ENCODE data around the gene ANKRD62. TPM values are rescaled to one million over a fixed set of nuclear protein-coding genes. Genes with fewer than 3 reads are reported as not detected.
"Not testable (repeated sequence)": the region's sequence is repeated elsewhere in the genome, so short reads cannot be mapped to it uniquely, and the experiment has no call there.

ANKRD62 gene
- total and polyA plus RNA-seq, 9 of the 15 experiments (the other 6 are each of a cell fraction or from before 2014, with no cell fraction given), result 0.16 to 1.1 (median 0.45) TPM; not detected in 1

DNA sequence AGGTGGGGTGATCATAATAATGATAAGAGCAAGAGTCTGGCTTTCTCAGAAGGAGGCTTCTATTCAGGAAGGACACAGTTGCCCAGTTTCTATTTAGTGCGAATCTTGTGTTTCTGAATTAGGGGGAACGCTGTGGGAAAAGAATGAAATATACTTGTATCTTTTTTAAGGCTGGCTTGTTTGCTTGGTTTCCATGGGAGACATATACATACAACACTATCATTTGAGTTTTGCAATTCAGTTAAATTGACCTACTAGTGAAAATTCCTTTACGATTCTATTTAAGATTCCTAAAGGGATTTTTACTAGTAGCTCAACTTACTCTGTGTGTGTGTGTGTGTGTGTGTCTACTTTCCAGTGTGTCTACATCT is 24.7 kb upstream of the ANKRD62 start:
- H3K79me2 ChIP-seq (ENCODE audit: control insufficient read depth, insufficient read depth, low read length), result no peaks in the 10 kb centered on the region
- intact Hi-C loops (cut with micrococcal nuclease) (no loop called here), in situ Hi-C loops (cut with MboI) (no loop called here)
- ATAC-seq (no peak), FAIRE-seq (no peak), DNase-seq (ENCODE audit: extremely low read depth in 1 of 4, low spot score in 3 of 4) (no peak)
- ChIA-PET POLR2A (no interaction called here), CTCF (ENCODE audit: low intra/inter-chr PET ratio) (no interaction called here)
- H2AFZ ChIP-seq (ENCODE audit: low read depth, low read length), result no peak overlapping the region
- 3% methylated on average over 3 of the region's 3 CpGs for WGBS (ENCODE audit: insufficient coverage, low coverage, missing lambda C conversion rate)
- H3K36me3 ChIP-seq (ENCODE audit: control insufficient read depth, insufficient read depth, low read length), result no peaks in the 10 kb centered on the region
- no TSS peak for BruUV-seq (replicated peaks)
- TF ChIP-seq, protein P1, sequence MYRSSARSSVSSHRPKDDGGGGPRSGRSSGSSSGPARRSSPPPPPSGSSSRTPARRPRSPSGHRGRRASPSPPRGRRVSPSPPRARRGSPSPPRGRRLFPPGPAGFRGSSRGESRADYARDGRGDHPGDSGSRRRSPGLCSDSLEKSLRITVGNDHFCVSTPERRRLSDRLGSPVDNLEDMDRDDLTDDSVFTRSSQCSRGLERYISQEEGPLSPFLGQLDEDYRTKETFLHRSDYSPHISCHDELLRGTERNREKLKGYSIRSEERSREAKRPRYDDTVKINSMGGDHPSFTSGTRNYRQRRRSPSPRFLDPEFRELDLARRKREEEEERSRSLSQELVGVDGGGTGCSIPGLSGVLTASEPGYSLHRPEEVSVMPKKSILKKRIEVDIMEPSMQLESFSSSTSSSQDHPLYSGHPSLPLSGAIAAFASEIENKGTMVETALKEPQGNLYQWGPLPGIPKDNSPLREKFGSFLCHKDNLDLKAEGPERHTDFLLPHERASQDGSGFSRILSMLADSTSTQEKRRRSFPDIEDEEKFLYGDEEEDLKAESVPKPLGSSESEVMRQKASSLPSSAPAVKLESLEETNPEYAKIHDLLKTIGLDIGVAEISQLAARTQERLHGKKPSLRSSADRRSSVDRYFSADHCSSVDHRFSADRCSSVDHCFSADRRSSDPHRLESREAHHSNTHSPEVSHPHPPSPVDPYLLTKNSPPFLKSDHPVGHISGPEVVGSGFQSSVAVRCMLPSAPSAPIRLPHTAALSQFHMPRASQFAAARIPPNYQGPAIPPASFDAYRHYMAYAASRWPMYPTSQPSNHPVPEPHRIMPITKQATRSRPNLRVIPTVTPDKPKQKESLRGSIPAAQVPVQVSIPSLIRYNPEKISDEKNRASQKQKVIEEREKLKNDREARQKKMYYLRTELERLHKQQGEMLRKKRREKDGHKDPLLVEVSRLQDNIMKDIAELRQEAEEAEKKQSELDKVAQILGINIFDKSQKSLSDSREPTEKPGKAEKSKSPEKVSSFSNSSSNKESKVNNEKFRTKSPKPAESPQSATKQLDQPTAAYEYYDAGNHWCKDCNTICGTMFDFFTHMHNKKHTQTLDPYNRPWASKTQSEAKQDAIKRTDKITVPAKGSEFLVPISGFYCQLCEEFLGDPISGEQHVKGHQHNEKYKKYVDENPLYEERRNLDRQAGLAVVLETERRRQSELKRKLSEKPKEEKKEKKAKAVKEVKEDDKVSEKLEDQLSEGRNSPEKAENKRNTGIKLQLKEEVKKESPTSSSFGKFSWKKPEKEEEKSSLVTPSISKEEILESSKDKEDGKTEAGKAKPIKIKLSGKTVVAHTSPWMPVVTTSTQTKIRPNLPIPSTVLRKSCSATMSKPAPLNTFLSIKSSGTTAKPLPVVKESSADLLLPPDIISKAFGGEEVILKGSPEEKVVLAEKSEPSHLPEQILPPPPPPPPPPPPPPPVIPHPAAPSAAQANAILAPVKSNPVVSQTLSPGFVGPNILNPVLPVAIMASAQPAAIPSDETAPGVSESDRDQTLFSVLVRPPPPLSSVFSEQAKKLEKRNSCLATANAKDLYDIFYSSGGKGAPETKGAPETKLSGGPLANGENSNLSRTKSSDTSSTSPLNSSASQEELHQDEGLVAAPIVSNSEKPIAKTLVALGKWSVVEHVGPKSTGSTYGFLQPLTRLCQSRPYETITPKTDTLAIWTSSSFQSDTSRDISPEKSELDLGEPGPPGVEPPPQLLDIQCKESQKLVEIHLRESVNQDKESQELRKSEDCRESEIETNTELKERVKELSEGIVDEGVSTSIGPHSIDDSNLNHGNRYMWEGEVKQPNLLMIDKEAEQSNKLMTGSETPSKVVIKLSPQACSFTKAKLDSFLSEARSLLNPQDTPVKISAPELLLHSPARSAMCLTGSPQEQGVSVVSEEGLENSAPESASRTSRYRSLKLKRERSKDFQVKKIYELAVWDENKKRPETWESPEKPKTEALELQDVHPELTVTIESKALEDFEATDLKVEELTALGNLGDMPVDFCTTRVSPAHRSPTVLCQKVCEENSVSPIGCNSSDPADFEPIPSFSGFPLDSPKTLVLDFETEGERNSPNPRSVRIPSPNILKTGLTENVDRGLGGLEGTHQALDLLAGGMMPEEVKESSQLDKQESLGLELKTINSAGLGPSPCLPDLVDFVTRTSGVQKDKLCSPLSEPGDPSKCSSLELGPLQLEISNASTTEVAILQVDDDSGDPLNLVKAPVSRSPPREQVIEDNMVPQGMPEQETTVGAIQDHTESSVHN (IDR thresholded peaks at IDR 0.05; ENCODE audit: borderline replicate concordance in 1 of 2, low read depth in 1 of 2), result no peak
- TF ChIP-seq RFX1 (IDR thresholded peaks at IDR 0.05), result 0 out of 2 replicates have a peak, but pooled peaks have one; percentile 25
- TF ChIP-seq HDAC2 (IDR thresholded peaks at IDR 0.05), result no peak
- TF ChIP-seq NCOA2 (IDR thresholded peaks at IDR 0.05; ENCODE audit: partially characterized antibody in 2 of 2), result no peak
- no peaks in the 10 kb centered on the region for H4K20me1 ChIP-seq (replicated peaks; ENCODE audit: control insufficient read depth, insufficient read depth, low read length)
- peaks cover 2 to 20% of the 10 kb centered on the region in 2 experiments; a peak in 4 of 5 replicates for H3K27me3 ChIP-seq (ENCODE audit: control insufficient read depth in 2 of 2, insufficient read depth in 2 of 2, low read length in 2 of 2)
- H3K9me1 ChIP-seq (ENCODE audit: control insufficient read depth, insufficient read depth, low read length), result no peaks in the 10 kb centered on the region
- H3K4me1 ChIP-seq (replicated peaks in 1 of 2; ENCODE audit: control insufficient read depth in 2 of 2, insufficient read depth in 2 of 2, low read length in 2 of 2), result peaks cover 0 to 19% of the 10 kb centered on the region in 2 experiments; a peak in 2 of 5 replicates
- no peaks in the 10 kb centered on the region for H3K9me3 ChIP-seq (replicated peaks; ENCODE audit: control insufficient read depth, insufficient read depth, low read depth, low read length)
- H3K4me3 ChIP-seq, result no peak overlapping the region
- H3K9ac ChIP-seq (ENCODE audit: insufficient read depth in 1 of 2, low read depth in 2 of 2, low read length in 2 of 2), result no peak overlapping the region
- no peak overlapping the region for H3K27ac ChIP-seq (ENCODE audit: extremely low read depth, low read depth, low read length)
- peak overlapping the region; percentile 32 for H3K4me2 ChIP-seq (ENCODE audit: insufficient read depth, low read length)

DNA sequence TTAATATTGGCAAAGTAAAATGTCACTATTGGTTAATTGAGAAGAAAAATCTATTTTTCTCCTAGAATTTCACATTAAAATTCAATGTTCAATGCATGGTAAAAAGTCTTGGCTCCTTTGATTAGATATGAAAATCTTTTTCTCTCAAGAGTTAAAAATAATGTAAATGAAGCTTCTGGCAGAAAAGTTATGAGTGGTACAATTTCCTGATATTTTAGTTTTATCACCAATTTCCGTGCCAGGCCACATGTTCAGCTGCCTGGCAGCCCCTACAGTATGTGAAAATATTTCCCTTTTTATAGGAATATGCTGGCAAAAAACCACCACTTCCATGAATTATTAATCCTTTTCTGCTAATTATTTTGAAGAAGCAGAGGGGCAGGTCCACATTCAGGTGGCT is 22.6 kb upstream of the ANKRD62 start:
- intact Hi-C loops (cut with micrococcal nuclease); H3K36me3 ChIP-seq (ENCODE audit: control insufficient read depth, insufficient read depth, low read length); H3K9me3 ChIP-seq (replicated peaks; ENCODE audit: control insufficient read depth, insufficient read depth, low read depth, low read length); H3K4me2 ChIP-seq (ENCODE audit: insufficient read depth, low read length); DNase-seq (ENCODE audit: extremely low read depth in 1 of 4, low spot score in 3 of 4); H3K9ac ChIP-seq (ENCODE audit: insufficient read depth in 1 of 2, low read depth in 2 of 2, low read length in 2 of 2); ATAC-seq; H4K20me1 ChIP-seq (replicated peaks; ENCODE audit: control insufficient read depth, insufficient read depth, low read length); H3K9me1 ChIP-seq (ENCODE audit: control insufficient read depth, insufficient read depth, low read length); CTCF ChIA-PET (ENCODE audit: low intra/inter-chr PET ratio); H3K4me3 ChIP-seq; BruUV-seq (replicated peaks); H3K27ac ChIP-seq (ENCODE audit: extremely low read depth, low read depth, low read length); FAIRE-seq; H3K79me2 ChIP-seq (ENCODE audit: control insufficient read depth, insufficient read depth, low read length); H2AFZ ChIP-seq (ENCODE audit: low read depth, low read length); in situ Hi-C loops (cut with MboI): not testable (repeated sequence)
- POLR2A ChIA-PET, result interaction anchor here (0.7 kb wide), 1 partner anchor 189 kb away, joined by 3 read pairs; no protein-coding TSS in a partner anchor
- peaks cover 5 to 22% of the 10 kb centered on the region in 2 experiments; a peak in 4 of 5 replicates for H3K27me3 ChIP-seq (ENCODE audit: control insufficient read depth in 2 of 2, insufficient read depth in 2 of 2, low read length in 2 of 2)
- 7% methylated on average over 1 of the region's 1 CpG for WGBS (ENCODE audit: insufficient coverage, low coverage, missing lambda C conversion rate)
- H3K4me1 ChIP-seq (replicated peaks in 1 of 2; ENCODE audit: control insufficient read depth in 2 of 2, insufficient read depth in 2 of 2, low read length in 2 of 2), result peaks cover 0 to 19% of the 10 kb centered on the region in 2 experiments; a peak in 2 of 5 replicates

Measured in K562 (cell line).